ENCODE data around the gene DUSP14. TPM values are rescaled to one million over a fixed set of nuclear protein-coding genes. Genes with fewer than 3 reads are reported as not detected.
"Not testable (repeated sequence)": the region's sequence is repeated elsewhere in the genome, so short reads cannot be mapped to it uniquely, and the experiment has no call there.

Gene DUSP14
- total RNA-seq, 4 donors from 2014 or later = 76.5 to 133 (median 115) TPM

DNA sequence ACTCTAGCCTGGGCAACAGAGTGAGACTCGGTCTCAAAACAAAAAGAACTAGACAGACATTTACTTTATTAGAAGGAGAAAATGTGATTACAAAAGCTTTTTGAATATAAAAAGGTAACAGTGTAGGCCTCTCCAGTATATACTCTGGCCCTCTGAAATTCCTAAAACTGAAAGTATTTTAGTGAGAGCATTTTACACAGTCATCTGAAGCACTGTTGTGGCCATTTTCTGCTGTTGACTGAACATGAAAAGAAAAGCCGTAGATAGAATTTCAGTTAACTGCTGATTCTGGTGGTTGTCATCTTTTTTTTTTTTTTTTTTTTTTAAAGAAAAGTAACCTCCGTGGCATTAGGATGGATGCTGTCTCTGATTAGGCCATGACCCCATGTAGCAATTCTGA, 15.6 kb downstream of the DUSP14 start:
- no peak for DNase-seq (ENCODE audit: low spot score in 2 of 2)
- intact Hi-C loops (cut with DNase I; ENCODE audit: low total_unique reads) = no loop called here
- TF ChIP-seq, protein P1, sequence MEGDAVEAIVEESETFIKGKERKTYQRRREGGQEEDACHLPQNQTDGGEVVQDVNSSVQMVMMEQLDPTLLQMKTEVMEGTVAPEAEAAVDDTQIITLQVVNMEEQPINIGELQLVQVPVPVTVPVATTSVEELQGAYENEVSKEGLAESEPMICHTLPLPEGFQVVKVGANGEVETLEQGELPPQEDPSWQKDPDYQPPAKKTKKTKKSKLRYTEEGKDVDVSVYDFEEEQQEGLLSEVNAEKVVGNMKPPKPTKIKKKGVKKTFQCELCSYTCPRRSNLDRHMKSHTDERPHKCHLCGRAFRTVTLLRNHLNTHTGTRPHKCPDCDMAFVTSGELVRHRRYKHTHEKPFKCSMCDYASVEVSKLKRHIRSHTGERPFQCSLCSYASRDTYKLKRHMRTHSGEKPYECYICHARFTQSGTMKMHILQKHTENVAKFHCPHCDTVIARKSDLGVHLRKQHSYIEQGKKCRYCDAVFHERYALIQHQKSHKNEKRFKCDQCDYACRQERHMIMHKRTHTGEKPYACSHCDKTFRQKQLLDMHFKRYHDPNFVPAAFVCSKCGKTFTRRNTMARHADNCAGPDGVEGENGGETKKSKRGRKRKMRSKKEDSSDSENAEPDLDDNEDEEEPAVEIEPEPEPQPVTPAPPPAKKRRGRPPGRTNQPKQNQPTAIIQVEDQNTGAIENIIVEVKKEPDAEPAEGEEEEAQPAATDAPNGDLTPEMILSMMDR (IDR thresholded peaks at IDR 0.05) = no peak
- no peak for TF ChIP-seq POLR2A (IDR thresholded peaks at IDR 0.05)
- 81 to 91% methylated on average over 3 of the region's 3 CpGs for WGBS, 2 donors
- H3K4me3 ChIP-seq (ENCODE audit: low read depth, poor library complexity, severe bottlenecking) = no peak overlapping the region

GRCh38 chr17:37506678-37507077, 17.0 kb downstream of the DUSP14 start:
- intact Hi-C loops (cut with DNase I; ENCODE audit: low total_unique reads) = no loop called here
- TF ChIP-seq, protein P1 (IDR thresholded peaks at IDR 0.05) = no peak
- TF ChIP-seq POLR2A (IDR thresholded peaks at IDR 0.05) = no peak
- 44 to 61% methylated on average over 10 of the region's 10 CpGs for whole genome bisulfite sequencing, 2 donors
- no peak overlapping the region for H3K4me3 ChIP-seq (ENCODE audit: low read depth, poor library complexity, severe bottlenecking)
- DNase-seq (ENCODE audit: low spot score in 2 of 2) = no peak

DNA sequence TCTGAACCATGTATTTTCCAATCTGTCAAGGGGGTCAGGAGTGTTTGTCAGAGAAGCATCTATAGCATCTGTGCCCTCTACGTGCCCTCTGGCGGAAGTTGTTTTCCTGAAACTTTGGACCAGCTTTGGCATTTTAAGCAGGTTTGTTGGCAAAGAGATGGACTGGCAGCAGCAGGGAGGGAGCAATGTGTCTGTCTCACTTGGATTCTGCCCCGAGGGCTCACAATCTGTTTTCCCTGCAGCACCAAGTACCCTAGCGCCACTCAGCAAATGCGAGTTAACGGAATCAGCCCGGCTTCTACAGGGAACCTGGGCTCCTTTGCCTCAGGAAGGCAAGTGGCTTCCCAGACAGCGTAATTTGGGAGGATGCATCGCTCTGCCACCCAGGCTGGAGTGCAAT, 17.4 kb downstream of the DUSP14 start:
- H3K4me3 ChIP-seq (ENCODE audit: low read depth, poor library complexity, severe bottlenecking) = no peak overlapping the region
- 78 to 85% methylated on average over 9 of the region's 9 CpGs for WGBS, 2 donors
- DNase-seq (ENCODE audit: low spot score in 2 of 2) = no peak
- TF ChIP-seq POLR2A (IDR thresholded peaks at IDR 0.05) = no peak
- TF ChIP-seq, protein P1 (IDR thresholded peaks at IDR 0.05) = no peak
- intact Hi-C loops (cut with DNase I; ENCODE audit: low total_unique reads) = no loop called here

- WGBS, 2 donors = 94 to 96% methylated on average over 17 of the region's 17 CpGs
These were observed 20.4 kb downstream of the DUSP14 start for GRCh38 chr17:37510056-37510455.

GRCh38 chr17:37511642-37512041, 22.0 kb downstream of the DUSP14 start:
- WGBS, 2 donors = 75 to 89% methylated on average over 1 of the region's 1 CpG
- intact Hi-C loops (cut with DNase I; ENCODE audit: low total_unique reads); H3K4me3 ChIP-seq (ENCODE audit: low read depth, poor library complexity, severe bottlenecking); DNase-seq (ENCODE audit: low spot score in 2 of 2): not testable (repeated sequence)

More at GRCh38 chr17:37510056-37510455, 20.4 kb downstream of the DUSP14 start:
- intact Hi-C loops (cut with DNase I; ENCODE audit: low total_unique reads) = no loop called here
- H3K4me3 ChIP-seq (ENCODE audit: low read depth, poor library complexity, severe bottlenecking) = no peak overlapping the region
- TF ChIP-seq, protein P1 (IDR thresholded peaks at IDR 0.05) = no peak
- TF ChIP-seq POLR2A (IDR thresholded peaks at IDR 0.05) = no peak
- no peak for DNase-seq (ENCODE audit: low spot score in 2 of 2)

- 75 to 87% methylated on average over 23 to 24 of the region's 24 CpGs for WGBS, 2 donors
- no peak overlapping the region for H3K4me3 ChIP-seq (ENCODE audit: low read depth, poor library complexity, severe bottlenecking)
- no peak for TF ChIP-seq POLR2A (IDR thresholded peaks at IDR 0.05)
- TF ChIP-seq, protein P1 (IDR thresholded peaks at IDR 0.05) = no peak
- no peak for DNase-seq (ENCODE audit: low spot score in 2 of 2)
- intact Hi-C loops (cut with DNase I; ENCODE audit: low total_unique reads) = no loop called here
These were observed 22.9 kb downstream of the DUSP14 start for GRCh38 chr17:37512442-37513068.
